HTERT RPE-1 (cell line): ENCODE data around the gene MEF2C.

Experiments used
- in situ Hi-C: fragments of 300-500 bp; cut with MboI; formaldehyde crosslinking; loops from 4 replicates; pipeline ENCODE4 v1.14.3; 2020; ENCODE audit warnings: low sequenced_read_pairs

The MEF2C gene

GRCh38 chr5:88678770-88679381, 204.1 kb downstream of the MEF2C start:
- in situ Hi-C loops, result no loop called here

GRCh38 chr5:88677943-88678769, 204.8 kb downstream of the MEF2C start:
- in situ Hi-C loops, result no loop called here

DNA sequence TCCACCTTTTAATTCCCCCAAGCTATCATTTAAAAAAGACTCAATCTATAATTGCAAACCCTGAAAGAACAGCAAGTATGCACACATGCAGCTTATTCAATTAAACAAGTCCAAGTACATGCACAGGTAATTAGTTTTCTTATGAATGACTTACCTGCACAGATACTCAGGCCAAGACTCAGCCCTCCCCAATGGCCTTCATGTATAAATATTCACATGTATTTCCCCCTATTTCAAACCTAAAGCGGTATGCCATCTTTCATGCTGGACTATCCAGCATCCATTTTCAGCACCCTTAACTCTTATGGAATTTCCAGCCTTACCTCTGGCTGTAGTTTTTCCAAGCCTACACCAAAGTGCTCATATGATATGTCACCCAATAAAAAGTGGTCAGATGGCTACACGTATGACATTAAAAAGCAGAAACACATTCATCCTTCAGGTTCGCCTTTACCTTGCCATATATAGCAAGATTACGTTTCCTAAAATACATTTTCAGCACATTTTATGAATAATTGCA, 205.5 kb downstream of the MEF2C start:
- in situ Hi-C loops, result no loop called here

DNA sequence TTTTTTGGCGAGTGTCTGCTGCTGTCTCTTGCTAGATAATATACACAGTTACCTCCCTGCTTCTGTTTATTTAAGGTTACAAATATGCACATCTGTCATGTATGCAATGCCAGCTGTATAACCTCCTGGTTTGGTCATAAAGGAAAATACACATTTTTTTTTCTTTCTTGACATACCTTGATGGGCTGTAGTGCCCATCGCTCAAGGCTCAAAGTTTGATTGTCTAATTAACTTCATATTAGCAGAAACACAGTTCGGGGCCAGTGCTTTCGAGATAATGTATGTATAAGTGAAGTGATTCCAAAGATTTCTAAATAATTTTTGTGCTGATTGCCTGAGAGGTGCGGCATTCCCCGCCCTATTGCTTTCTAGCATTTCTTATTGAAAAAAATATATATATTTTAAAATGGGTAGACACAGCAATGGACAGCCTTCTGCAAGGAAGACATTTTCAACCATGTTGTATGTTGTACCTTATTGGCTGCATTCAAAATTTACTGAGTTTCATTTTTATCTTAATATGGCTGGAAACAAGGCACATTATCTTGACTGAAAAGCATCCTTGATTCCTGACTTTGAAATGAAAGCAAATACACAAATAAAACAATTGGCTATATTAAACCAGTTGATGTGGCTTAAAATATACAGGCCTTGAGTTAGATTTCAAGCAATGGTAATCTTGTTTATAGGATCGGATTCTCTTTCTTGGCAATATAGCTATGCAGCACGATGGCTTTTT, 206.2 kb downstream of the MEF2C start:
- in situ Hi-C loops, result no loop called here

DNA sequence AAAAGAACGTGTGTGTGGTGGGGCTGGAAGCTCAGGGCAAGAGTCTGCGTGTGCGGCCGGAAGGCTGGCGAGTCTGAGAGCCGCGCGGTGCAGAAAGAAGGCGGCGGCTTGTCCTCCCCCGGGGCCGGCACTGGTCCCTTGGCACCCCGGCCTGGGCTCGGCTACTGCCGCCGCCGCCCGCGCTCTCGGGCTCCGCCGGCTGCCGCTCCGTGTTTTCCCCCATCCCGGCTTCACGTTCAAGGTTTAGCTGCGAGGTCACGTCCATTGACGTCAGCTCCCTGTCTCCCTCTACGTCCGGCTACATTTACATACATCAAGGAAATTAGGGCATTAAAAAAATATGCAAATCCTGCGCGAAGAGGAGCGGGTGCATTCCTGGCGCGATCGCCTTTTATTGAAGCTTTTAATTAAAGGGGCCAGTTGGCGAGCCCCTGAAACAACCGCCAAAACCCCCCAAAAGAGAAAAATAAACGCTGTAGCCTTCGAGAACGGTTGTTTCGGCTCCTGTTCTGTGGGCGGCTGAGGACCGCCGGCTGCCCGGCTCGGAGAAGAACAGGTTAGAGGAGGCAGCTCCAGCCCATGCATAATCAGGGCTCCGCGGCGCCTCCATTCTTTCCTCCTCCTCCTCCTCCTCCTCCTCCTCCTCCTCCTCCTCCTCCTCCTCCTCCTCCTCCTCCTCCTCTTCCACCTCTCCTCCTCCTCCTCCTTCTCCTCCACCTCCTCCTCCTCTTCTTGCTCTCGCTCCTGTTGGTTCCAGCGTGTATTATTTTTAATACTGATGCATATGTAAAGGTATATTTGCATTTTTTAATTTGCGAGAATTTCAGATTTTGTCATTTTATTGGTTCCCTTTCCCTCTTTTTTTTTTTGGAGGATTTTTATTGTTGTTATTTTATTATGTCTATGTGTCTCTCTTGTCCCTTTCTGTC, 207.0 kb downstream of the MEF2C start:
- in situ Hi-C loops, result no loop called here

DNA sequence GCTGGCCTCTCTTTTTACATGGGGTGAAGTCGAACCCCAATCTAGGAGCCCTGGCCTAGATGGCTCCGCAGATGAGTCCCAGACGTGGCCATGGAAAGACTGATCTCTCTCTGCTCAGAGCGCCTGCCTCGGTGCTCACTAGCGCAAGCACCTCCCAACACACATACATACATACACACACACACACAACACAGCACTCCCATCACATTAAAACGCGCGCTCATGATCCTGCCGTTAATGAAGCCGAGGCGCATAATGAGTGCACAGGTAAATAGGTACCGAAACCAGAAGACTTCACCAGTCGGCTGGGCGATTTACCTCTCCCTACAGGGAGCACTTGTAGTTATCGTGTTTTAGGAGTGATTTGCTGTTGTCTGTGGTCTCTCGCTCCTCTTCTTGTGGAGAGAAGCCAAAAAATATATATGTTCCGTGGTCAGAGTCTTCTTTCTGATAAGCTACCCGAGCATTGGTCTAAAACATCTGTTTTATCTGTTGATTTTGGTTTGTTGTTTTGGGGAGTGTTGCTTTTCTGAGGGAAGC, 207.7 kb downstream of the MEF2C start:
- in situ Hi-C loops, result no loop called here

GRCh38 chr5:88674356-88675167, 208.4 kb downstream of the MEF2C start:
- in situ Hi-C loops, result no loop called here

DNA sequence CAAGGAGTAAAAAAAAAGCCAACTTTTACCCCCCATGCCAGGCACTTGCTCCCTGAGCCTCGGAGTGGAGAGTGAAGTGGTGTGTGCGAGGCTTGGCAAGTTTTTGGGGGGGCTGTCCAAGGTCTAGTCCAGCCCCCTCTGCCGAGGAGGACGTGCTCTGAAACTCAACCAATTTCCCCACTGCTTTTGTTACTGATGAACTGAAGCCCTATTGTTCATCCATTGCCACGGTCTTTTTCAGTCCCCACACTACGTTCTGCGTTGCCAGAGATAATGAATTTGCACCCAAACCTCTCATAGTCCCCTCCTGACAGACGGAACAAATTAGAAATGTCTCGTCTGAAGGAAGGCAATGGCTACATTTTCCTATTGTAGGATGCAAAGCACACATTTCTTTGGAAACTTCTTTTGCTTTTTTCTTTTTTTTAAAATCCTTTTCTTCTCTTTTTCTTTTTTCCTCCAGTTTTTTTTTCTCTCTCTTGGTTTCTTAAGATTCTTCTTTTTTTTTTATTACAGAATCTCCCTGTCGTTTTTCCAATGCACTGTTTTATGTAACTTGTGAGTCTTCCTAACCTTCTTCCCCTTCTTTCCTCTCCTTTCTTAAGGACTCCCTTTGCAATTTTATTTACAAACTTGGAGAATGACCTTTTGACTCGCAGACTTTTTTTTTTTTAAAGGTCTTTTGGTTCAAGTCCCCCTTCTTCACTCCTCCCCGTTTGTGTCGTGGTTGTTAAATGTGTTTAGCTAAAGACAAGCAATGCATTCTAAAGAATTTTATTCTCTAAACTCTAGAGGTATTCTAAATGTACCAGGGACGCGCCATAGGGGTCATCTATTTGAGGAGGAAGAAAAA, 209.5 kb downstream of the MEF2C start:
- in situ Hi-C loops, result no loop called here

GRCh38 chr5:88672644-88673252, 210.2 kb downstream of the MEF2C start:
- in situ Hi-C loops, result no loop called here

GRCh38 chr5:88671505-88672499, 211.2 kb downstream of the MEF2C start:
- in situ Hi-C loops, result no loop called here

- in situ Hi-C loops, result no loop called here
These were observed 211.9 kb downstream of the MEF2C start for GRCh38 chr5:88671106-88671504.

DNA sequence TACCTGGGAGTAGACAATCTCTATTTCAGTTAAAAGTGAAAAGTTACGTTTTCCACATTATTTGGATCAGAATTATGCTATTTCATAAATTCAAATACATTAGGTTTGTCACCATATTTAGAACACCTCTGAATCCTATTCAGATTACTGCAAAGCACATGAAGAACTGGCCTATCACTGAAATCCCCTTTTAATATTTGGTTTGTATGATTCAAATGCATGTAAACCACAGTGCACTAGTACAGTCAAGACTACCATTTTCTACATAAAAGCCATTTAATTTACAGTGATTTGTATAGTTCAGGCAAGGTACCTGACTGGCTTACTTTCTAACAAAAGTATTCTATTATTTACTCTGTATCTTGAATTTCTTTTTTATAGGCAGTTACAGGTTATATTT, 212.5 kb downstream of the MEF2C start:
- in situ Hi-C loops, result no loop called here

DNA sequence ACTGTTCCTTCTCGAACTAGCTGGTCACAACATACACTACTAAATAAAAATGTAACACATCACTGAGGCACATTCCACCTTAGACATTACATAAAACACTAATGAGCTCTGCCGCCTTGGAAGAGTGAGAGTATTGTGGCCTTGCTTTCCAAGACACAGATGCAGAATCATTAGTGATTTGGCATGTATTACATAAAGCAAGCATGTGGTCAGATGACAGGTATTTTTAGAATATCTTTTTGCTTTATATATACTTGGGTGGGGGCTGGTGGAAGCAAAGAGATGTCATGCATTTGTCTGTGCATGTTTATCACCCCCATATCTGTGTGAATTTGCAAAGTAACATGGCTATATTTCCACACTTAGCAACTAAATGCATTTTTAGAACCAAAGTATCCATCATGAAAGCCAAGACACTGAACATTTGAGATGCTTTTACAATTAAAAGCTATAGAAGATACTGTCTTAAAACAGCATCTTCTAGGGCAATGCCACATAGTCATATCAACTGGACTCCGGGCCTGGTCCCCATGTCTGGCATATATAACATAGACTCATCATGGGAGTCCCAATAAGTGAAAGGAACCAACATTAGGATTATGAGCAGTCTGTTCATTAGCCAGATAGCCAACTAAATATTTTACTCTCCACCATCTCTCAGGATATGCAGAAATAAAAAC, 213.5 kb downstream of the MEF2C start:
- in situ Hi-C loops, result no loop called here

DNA sequence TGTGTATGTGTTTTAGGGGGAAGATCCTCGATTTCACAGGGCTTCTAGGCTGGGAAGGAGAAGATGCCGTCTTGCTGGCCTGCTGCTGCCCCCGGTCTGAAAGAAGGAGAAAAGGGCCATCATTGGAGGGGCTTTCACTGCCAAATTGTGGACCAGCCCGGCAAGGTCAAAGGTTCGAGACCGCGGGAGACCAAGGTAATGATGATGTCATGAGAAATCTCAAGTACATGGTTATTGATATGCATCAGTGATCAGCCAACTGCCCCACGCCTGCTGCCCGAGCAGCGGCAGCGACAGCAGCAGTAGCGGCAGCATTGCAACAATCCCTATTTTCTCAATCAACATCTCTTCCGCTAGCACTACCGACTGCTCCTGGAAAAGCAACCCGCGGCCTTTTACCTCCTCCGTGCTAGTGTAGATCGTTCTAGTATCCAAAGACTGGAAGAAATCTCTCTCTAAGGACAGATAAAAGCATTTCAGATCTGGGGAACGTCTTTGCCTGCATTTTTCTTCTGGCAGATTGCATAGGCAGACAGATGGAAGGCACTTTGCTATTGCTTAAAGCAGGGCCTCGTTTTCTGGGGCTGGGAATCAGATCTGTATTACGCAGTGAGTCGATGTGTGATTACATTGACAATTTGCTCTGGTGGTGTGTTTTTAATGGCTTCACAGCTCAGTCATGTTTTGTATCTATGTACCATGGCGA, 215.3 kb downstream of the MEF2C start:
- in situ Hi-C loops, result no loop called here
